Measurements from ENCODE around the gene ROGDI. TPM values are rescaled to one million over a fixed set of nuclear protein-coding genes. Genes with fewer than 3 reads are reported as not detected.
A peak's percentile ranks its signal among the peaks of the same experiment; 100 is the strongest.

Gene ROGDI, protein sequence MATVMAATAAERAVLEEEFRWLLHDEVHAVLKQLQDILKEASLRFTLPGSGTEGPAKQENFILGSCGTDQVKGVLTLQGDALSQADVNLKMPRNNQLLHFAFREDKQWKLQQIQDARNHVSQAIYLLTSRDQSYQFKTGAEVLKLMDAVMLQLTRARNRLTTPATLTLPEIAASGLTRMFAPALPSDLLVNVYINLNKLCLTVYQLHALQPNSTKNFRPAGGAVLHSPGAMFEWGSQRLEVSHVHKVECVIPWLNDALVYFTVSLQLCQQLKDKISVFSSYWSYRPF
- 10 to 100 TPM; 11.4 to 14.8 TPM for total RNA-seq
- 10 to 100 TPM; 23.8 to 42.9 TPM for polyA plus RNA-seq
- long read RNA-seq, donor 1, transcript ROGDI-201 (11 exons, 1,735 nt): major isoform, 22 of 30 reads
- long read RNA-seq, donor 1, partial matches to known transcripts: 2 of 30 reads
- long read RNA-seq, donor 1, other reads (novel, unspliced or antisense): 6 of 30 reads
- long read RNA-seq, donor 2, transcript ROGDI-201 (11 exons, 1,735 nt): major isoform, 5 of 12 reads
- long read RNA-seq, donor 2, partial matches to known transcripts: 1 of 12 reads
- long read RNA-seq, donor 2, other reads (novel, unspliced or antisense): 2 of 12 reads

DNA sequence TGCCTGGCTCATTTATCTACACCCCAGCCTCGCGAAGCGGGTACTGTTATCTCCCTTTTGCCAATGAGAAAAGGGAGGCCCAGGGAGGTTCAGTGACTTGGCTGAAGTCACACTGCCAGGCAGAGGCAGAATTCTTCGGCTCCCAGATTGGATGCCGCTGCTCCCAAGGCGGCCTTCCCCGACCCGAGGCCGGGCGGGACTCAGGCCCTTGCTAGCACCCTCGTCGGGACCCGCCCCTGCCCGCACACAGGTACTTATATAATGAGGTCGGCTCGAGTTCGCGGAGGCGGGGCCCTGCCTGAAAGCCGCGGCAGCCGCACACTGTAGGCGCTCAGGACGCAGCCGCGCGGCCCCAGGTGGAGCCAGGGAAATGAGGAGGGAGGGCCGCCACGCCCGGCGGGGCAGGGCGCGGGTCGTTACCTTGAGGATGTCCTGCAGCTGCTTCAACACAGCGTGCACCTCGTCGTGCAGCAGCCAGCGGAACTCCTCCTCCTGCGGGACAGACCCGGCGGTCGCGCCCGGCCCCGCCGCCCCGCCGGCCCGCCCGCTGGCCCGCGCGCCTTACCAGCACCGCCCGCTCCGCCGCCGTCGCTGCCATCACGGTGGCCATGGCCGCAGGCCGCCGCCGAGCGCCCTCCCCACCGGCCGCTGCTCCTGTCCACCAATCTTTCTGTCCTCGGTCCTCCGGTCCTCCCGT is at the start of gene ROGDI:
ROGDI (minus strand) TSS at position 672 of the 697 bp plus-strand sequence; CDS start at position 610, 62 bp downstream.
- peak within 1 kb of the TSS; percentile 63 to 71 for H3K4me3 ChIP-seq (ENCODE audit: low read length in 2 of 2)
- peaks cover 0 to 2% of the 10 kb centered on the region in 2 donors for H3K36me3 ChIP-seq (ENCODE audit: control insufficient read depth in 1 of 2, insufficient read depth in 2 of 2, low read length in 1 of 2)
- H3K27me3 ChIP-seq (ENCODE audit: control insufficient read depth in 1 of 2, insufficient read depth in 2 of 2, low read length in 1 of 2): no peaks in the 10 kb centered on the region
- 0 to 1% methylated on average over 45 to 70 of the region's 70 CpGs for WGBS, 2 donors
- no peaks in the 10 kb centered on the region for H3K4me1 ChIP-seq (ENCODE audit: control insufficient read depth in 1 of 2, insufficient read depth in 2 of 2, low read length in 2 of 2)
- H3K9me3 ChIP-seq (ENCODE audit: control insufficient read depth, low read length): no peaks in the 10 kb centered on the region
- peak; percentile 76 to 86 for DNase-seq
- peak; percentile 48 for ATAC-seq (ENCODE audit: low FRiP score)
- intact Hi-C loops (cut with DNase I): loop anchor here in 1 of 2 donors (1.0 to 2.0 kb wide), 2 partner anchors 33 to 68 kb away; partner anchors contain the start of genes ANKS3 and DNAAF8
- H3K27ac ChIP-seq (ENCODE audit: low read depth in 1 of 2, low read length in 2 of 2): peak within 1 kb of the TSS in 1 of 2 donors; percentile 18

DNA sequence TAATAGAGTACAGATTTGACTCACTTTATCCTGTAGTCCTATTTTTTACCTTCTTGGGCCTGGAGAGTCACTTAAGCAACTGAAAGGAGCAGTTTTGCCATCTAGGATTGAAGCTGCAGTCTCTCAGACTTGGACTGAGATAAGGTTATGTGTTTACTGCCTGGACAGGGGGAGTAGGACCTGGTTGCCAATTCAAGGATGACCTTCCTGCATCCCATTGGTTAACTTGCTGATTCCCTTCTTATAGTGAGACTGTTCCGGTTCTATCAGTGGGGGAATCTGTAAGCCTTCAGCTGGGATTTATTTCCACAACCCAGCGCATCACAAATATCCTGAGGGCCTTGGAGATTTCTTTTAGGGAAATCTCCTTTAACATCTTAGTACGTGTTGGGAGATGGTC is 47.8 kb upstream of the ROGDI start:
- no peaks in the 10 kb centered on the region for H3K9me3 ChIP-seq (ENCODE audit: control insufficient read depth, low read length)
- no peak overlapping the region for H3K27ac ChIP-seq (ENCODE audit: low read depth in 1 of 2, low read length in 2 of 2)
- 64 to 72% methylated on average over 3 of the region's 3 CpGs for WGBS, 2 donors
- no peaks in the 10 kb centered on the region for H3K27me3 ChIP-seq (ENCODE audit: control insufficient read depth in 1 of 2, insufficient read depth in 2 of 2, low read length in 1 of 2)
- intact Hi-C loops (cut with DNase I): no loop called here
- DNase-seq: no peak
- H3K36me3 ChIP-seq (ENCODE audit: control insufficient read depth in 1 of 2, insufficient read depth in 2 of 2, low read length in 1 of 2): peaks cover 0 to 4% of the 10 kb centered on the region in 2 donors
- no peaks in the 10 kb centered on the region for H3K4me1 ChIP-seq (ENCODE audit: control insufficient read depth in 1 of 2, insufficient read depth in 2 of 2, low read length in 2 of 2)
- H3K4me3 ChIP-seq (ENCODE audit: low read length in 2 of 2): no peak overlapping the region
- ATAC-seq (ENCODE audit: low FRiP score): no peak

DNA sequence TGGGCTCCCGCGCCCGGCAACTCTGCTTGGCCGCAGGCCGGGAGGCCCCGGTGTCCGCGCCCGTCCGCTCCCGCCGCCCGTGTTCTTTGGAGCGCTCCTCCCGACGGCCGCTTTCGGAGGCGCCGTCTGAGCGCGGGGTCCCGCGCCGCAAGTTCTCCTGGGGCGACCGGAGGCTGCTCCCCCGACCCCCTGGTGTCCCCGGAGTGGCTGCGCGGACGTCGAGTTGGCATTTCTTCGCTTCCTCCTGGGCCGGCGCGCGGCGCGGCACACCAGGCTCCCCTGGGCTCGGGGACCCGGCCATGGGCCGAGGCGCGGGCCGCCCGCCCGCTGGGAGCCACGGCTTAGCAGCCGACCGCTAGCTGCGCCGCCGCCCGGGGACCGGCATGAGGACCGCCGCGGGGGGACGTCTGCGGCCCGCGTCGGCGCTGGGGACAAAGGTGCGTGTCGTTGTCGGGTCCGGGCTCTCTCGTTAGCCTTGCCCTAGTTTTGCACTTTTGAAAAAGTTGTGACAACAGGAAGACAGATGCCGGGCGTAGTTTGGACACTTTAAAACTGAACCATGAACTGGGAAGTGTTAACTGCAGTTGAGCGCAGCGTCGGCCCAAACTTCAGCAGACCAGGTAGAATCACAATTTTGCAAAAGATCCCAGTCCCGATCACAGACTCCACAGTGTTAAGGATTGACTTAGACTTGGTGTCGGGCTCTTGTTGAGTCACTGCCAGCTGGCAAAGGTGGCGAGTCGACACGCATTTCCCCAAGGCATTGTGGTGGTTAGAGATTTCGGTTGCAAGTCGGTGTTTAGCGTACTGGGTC is 45.5 kb upstream of the ROGDI start:
- H3K4me3 ChIP-seq (ENCODE audit: low read length in 2 of 2): peak overlapping the region; percentile 86 to 93
- no peaks in the 10 kb centered on the region for H3K27me3 ChIP-seq (ENCODE audit: control insufficient read depth in 1 of 2, insufficient read depth in 2 of 2, low read length in 1 of 2)
- 0% methylated on average over 79 to 83 of the region's 83 CpGs for WGBS, 2 donors
- no peaks in the 10 kb centered on the region for H3K4me1 ChIP-seq (ENCODE audit: control insufficient read depth in 1 of 2, insufficient read depth in 2 of 2, low read length in 2 of 2)
- intact Hi-C loops (cut with DNase I): loop anchor here (2.0 to 5.0 kb wide), 3 partner anchors 94 to 184 kb away; partner anchors contain the start of gene NAGPA (in 1 of the 2)
- DNase-seq (peak; percentile 66 to 87), ATAC-seq (ENCODE audit: low FRiP score) (peak; percentile 46)
- no peaks in the 10 kb centered on the region for H3K9me3 ChIP-seq (ENCODE audit: control insufficient read depth, low read length)
- peak overlapping the region; percentile 67 to 81 for H3K27ac ChIP-seq (ENCODE audit: low read depth in 1 of 2, low read length in 2 of 2)
- H3K36me3 ChIP-seq (ENCODE audit: control insufficient read depth in 1 of 2, insufficient read depth in 2 of 2, low read length in 1 of 2): peaks cover 0 to 4% of the 10 kb centered on the region in 2 donors

DNA sequence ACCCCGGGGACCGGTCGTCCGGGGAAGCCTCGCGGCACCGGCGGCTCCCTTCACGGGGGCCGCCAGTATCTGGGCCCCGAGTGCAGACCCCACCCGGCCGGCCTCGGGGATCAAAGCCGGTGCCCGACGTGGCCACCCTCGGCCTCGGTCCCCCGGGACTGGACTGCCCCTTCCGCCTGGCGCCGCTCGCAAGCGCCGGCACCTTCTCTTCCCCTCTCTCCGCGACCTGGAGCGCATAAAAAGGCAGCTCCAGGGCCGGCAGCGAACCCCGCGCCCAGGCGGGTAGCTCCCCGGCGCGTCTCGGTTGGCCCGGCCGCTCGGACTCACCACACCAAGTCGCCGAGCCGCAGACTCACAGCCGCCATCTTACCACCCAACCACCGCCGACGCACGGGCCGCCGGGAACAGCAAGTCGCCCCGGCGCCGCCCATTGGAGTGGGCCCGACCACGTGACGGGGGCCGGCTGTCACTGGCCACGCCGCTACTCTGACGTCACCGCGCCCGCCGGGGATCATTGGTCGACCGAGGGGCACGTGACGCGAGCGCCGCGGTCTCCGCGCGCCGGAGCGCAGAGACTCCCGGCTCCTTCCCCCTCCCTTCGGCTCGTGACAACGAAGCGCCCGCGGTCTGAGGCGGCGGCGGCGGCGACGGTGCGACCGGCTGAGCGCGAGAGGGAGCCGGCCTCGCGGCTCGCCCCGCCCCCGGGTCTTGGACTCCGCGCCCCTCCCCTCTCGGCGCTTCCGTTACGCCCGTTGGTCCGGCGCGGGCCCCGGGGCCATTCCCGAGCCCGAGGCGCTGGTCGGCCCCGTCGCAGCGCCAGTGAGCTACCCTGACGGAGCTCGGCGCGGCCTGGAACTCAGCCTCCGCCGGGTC is 44.7 kb upstream of the ROGDI start, which contains the start of the genes GLYR1 and UBN1:
GLYR1 (minus strand) TSS at position 388 of the 873 bp plus-strand sequence; CDS start at position 365, 23 bp downstream.
UBN1 (plus strand) TSS at position 581 of the 873 bp plus-strand sequence. CDS start 5,437 bp downstream, outside the sequence.
- 0% methylated on average over 88 to 126 of the region's 126 CpGs for WGBS, 2 donors

DNA sequence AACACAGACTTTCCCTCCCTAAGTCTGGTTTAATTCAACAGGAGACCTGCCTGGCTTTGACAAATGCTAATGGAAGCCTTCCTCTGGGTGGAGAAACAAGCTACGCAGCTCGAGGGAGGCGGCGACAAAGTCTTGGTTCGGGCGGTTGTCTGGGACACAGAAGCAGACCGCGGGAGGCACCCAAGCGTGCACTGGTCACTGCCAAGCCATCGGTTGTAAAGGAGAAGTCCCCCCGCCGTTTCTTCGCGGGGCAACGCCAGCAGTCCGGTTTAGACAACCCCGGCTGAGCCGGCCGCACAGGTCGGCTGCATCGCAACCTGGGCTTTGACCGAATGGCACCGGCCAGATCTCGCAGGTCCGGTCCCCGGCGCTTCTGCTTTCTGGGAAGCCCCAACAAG is 44.1 kb upstream of the ROGDI start:
- peak overlapping the region; percentile 61 to 87 for H3K27ac ChIP-seq (ENCODE audit: low read depth in 1 of 2, low read length in 2 of 2)
- DNase-seq (peak; percentile 73 to 87), ATAC-seq (ENCODE audit: low FRiP score) (peak; percentile 22)
- peak overlapping the region; percentile 70 to 72 for H3K4me3 ChIP-seq (ENCODE audit: low read length in 2 of 2)
- intact Hi-C loops (cut with DNase I): loop anchor here (1.0 to 5.0 kb wide), 3 partner anchors 96 to 186 kb away; partner anchors contain the start of gene NAGPA (in 1 of the 2)
- WGBS, 2 donors: 0 to 1% methylated on average over 27 of the region's 27 CpGs
- no peaks in the 10 kb centered on the region for H3K9me3 ChIP-seq (ENCODE audit: control insufficient read depth, low read length)
- H3K36me3 ChIP-seq (ENCODE audit: control insufficient read depth in 1 of 2, insufficient read depth in 2 of 2, low read length in 1 of 2): peaks cover 1 to 3% of the 10 kb centered on the region in 2 donors
- no peaks in the 10 kb centered on the region for H3K27me3 ChIP-seq (ENCODE audit: control insufficient read depth in 1 of 2, insufficient read depth in 2 of 2, low read length in 1 of 2)
- H3K4me1 ChIP-seq (ENCODE audit: control insufficient read depth in 1 of 2, insufficient read depth in 2 of 2, low read length in 2 of 2): no peaks in the 10 kb centered on the region

More for the DNA sequence above, 44.7 kb upstream of the ROGDI start, which contains the start of the genes GLYR1 and UBN1:
- ATAC-seq (ENCODE audit: low FRiP score) (peak; percentile 99), DNase-seq (peak; percentile 100)
- H3K27ac ChIP-seq (ENCODE audit: low read depth in 1 of 2, low read length in 2 of 2): peak within 1 kb of the TSS; percentile 67 to 87
- H3K4me3 ChIP-seq (ENCODE audit: low read length in 2 of 2): peak within 1 kb of the TSS; percentile 86 to 93
- no peaks in the 10 kb centered on the region for H3K9me3 ChIP-seq (ENCODE audit: control insufficient read depth, low read length)
- H3K4me1 ChIP-seq (ENCODE audit: control insufficient read depth in 1 of 2, insufficient read depth in 2 of 2, low read length in 2 of 2): no peaks in the 10 kb centered on the region
- H3K36me3 ChIP-seq (ENCODE audit: control insufficient read depth in 1 of 2, insufficient read depth in 2 of 2, low read length in 1 of 2): peaks cover 0 to 1% of the 10 kb centered on the region in 2 donors
- H3K27me3 ChIP-seq (ENCODE audit: control insufficient read depth in 1 of 2, insufficient read depth in 2 of 2, low read length in 1 of 2): no peaks in the 10 kb centered on the region
- intact Hi-C loops (cut with DNase I): loop anchor here (1.0 to 5.0 kb wide), 3 partner anchors 95 to 185 kb away; partner anchors contain the start of gene NAGPA (in 1 of the 2)

DNA sequence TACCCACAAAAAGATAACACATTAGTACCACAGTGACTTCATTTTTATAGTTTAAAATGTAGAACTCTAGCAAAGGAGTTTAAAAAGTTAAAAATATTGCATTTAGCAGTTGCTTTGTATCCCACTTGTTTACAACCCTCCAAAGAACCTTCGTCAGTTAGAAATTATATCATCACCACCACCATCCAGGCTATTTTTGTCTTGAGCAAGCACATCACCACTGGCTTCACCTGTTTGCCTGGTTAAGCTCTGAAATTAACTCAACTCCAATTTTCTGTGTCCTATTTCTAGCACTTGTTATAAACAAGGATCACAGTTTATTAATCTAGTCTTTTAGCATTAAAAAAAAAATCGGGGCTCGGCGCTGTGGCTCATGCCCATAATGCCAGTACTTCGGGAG is 38.6 kb upstream of the ROGDI start:
- no peak for ATAC-seq (ENCODE audit: low FRiP score)
- H3K4me3 ChIP-seq (ENCODE audit: low read length in 2 of 2): no peak overlapping the region
- H3K27ac ChIP-seq (ENCODE audit: low read depth in 1 of 2, low read length in 2 of 2): no peak overlapping the region
- H3K9me3 ChIP-seq (ENCODE audit: control insufficient read depth, low read length): no peaks in the 10 kb centered on the region
- H3K36me3 ChIP-seq (ENCODE audit: control insufficient read depth in 1 of 2, insufficient read depth in 2 of 2, low read length in 1 of 2): peaks cover 10 to 12% of the 10 kb centered on the region in 2 donors
- DNase-seq: no peak
- no peaks in the 10 kb centered on the region for H3K27me3 ChIP-seq (ENCODE audit: control insufficient read depth in 1 of 2, insufficient read depth in 2 of 2, low read length in 1 of 2)
- 75 to 76% methylated on average over 5 of the region's 5 CpGs for WGBS, 2 donors
- intact Hi-C loops (cut with DNase I): no loop called here
- no peaks in the 10 kb centered on the region for H3K4me1 ChIP-seq (ENCODE audit: control insufficient read depth in 1 of 2, insufficient read depth in 2 of 2, low read length in 2 of 2)

DNA sequence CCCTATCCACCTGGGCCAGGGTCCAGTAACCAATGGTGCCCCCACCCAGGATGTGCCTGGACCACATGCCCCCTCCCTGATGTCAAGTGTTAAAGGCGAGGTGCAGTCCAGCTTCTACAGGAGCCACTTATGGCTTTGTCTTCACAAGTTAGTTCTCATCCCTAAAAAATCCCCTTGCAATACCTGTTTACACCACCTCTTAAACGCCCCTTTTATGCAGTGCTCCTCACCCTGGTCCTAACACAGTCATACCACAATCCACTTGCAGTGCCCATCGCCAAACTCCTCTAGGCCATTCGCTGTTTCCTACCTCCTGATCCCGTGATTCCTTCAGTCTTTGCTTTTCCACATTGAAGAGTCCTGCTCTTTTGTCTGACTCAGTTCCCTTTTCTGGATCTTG is 37.5 kb upstream of the ROGDI start:
- 90 to 92% methylated on average over 5 of the region's 5 CpGs for WGBS, 2 donors
- no peaks in the 10 kb centered on the region for H3K27me3 ChIP-seq (ENCODE audit: control insufficient read depth in 1 of 2, insufficient read depth in 2 of 2, low read length in 1 of 2)
- no peaks in the 10 kb centered on the region for H3K4me1 ChIP-seq (ENCODE audit: control insufficient read depth in 1 of 2, insufficient read depth in 2 of 2, low read length in 2 of 2)
- no peak overlapping the region for H3K4me3 ChIP-seq (ENCODE audit: low read length in 2 of 2)
- ATAC-seq (ENCODE audit: low FRiP score) (no peak), DNase-seq (no peak)
- no peaks in the 10 kb centered on the region for H3K9me3 ChIP-seq (ENCODE audit: control insufficient read depth, low read length)
- H3K27ac ChIP-seq (ENCODE audit: low read depth in 1 of 2, low read length in 2 of 2): no peak overlapping the region
- H3K36me3 ChIP-seq (ENCODE audit: control insufficient read depth in 1 of 2, insufficient read depth in 2 of 2, low read length in 1 of 2): peaks cover 9 to 12% of the 10 kb centered on the region in 2 donors
- intact Hi-C loops (cut with DNase I): no loop called here

All from aorta (tissue), 5 donors.